ENCODE data around the gene CAPRIN2.

GRCh38 chr12:30769802-30770201 is 15.1 kb upstream of the CAPRIN2 start:
- TF ChIP-seq POLR2A (IDR thresholded peaks at IDR 0.05; ENCODE audit: low read depth, low read length) = no peak
- TF ChIP-seq POLR2AphosphoS5 (IDR thresholded peaks at IDR 0.05; ENCODE audit: low read depth, low read length) = no peak
- no peak for TF ChIP-seq TAF1 (IDR thresholded peaks at IDR 0.05; ENCODE audit: borderline replicate concordance, low read depth, low read length)

Data from GM12892 (cell line).